ENCODE results near the gene TBC1D3G.
"Not testable (repeated sequence)": the region's sequence is repeated elsewhere in the genome, so short reads cannot be mapped to it uniquely, and the experiment has no call there.

DNA sequence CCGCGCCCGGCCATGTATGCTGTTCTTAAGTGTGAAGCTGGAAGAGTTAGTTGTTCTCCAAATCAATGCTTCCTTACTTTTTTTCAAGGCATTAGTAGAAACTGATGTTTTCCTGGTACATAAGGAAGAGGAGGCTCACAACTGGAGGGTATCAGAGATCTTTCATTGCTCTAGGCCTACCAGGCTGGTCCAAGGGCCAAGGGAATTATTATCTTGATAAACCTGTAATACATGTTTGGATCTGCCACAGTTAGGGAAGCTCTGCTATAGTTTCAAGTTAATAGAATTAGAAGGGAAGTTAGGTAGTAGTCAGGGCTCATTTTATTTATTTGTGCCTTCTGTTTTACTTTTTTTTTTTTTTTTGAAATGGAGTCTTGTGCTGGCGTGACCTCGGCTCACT lies 39.5 kb upstream of the TBC1D3G start:
- not testable (repeated sequence) for TF ChIP-seq REST (IDR thresholded peaks at IDR 0.05; ENCODE audit: borderline replicate concordance); REST (CRISPR knock-in tag; IDR thresholded peaks at IDR 0.05; ENCODE audit: low read depth)
- TF ChIP-seq, protein P1, sequence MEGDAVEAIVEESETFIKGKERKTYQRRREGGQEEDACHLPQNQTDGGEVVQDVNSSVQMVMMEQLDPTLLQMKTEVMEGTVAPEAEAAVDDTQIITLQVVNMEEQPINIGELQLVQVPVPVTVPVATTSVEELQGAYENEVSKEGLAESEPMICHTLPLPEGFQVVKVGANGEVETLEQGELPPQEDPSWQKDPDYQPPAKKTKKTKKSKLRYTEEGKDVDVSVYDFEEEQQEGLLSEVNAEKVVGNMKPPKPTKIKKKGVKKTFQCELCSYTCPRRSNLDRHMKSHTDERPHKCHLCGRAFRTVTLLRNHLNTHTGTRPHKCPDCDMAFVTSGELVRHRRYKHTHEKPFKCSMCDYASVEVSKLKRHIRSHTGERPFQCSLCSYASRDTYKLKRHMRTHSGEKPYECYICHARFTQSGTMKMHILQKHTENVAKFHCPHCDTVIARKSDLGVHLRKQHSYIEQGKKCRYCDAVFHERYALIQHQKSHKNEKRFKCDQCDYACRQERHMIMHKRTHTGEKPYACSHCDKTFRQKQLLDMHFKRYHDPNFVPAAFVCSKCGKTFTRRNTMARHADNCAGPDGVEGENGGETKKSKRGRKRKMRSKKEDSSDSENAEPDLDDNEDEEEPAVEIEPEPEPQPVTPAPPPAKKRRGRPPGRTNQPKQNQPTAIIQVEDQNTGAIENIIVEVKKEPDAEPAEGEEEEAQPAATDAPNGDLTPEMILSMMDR (IDR thresholded peaks at IDR 0.05 in 2 of 3, conservative IDR thresholded peaks at IDR 0.05 in 1 of 3; ENCODE audit: insufficient read depth in 2 of 3, low read depth in 1 of 3, low read length in 3 of 3) = not testable (repeated sequence)
- TF ChIP-seq, protein P2, sequence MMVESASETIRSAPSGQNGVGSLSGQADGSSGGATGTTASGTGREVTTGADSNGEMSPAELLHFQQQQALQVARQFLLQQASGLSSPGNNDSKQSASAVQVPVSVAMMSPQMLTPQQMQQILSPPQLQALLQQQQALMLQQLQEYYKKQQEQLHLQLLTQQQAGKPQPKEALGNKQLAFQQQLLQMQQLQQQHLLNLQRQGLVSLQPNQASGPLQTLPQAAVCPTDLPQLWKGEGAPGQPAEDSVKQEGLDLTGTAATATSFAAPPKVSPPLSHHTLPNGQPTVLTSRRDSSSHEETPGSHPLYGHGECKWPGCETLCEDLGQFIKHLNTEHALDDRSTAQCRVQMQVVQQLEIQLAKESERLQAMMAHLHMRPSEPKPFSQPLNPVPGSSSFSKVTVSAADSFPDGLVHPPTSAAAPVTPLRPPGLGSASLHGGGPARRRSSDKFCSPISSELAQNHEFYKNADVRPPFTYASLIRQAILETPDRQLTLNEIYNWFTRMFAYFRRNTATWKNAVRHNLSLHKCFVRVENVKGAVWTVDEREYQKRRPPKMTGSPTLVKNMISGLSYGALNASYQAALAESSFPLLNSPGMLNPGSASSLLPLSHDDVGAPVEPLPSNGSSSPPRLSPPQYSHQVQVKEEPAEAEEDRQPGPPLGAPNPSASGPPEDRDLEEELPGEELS (CRISPR knock-in tag; IDR thresholded peaks at IDR 0.05; ENCODE audit: borderline replicate concordance) = not testable (repeated sequence)

Measured in K562 (cell line).